GM15510 (cell line): ENCODE results near the gene FAT3.

Experiments
- POLR2A ChIP-seq: IDR thresholded peaks from 3 replicates; pipeline ENCODE4 v1.6.1; 2011; ENCODE audit warnings: borderline replicate concordance; ENCODE audit not compliant: insufficient read length; ENCODE audit errors: extremely low read depth

The FAT3 gene

DNA sequence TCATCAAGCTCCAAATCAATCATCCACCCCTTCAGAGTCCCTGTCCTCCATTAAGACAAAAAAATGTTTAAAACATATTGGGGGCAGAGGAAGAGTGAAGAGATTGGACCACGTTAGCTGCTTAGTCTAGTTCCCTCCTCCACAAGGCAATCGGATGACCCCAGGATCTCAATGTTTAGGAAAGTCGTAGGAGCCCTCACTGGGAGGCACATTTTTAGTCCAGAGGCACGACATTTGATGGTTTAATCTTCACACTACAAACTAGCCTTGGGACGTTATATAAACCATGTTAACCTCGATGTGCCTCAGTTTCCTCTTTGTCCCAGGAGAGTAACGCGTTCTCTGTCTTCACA lies 588 bp upstream of the FAT3 start:
- no peak for TF ChIP-seq POLR2A

DNA sequence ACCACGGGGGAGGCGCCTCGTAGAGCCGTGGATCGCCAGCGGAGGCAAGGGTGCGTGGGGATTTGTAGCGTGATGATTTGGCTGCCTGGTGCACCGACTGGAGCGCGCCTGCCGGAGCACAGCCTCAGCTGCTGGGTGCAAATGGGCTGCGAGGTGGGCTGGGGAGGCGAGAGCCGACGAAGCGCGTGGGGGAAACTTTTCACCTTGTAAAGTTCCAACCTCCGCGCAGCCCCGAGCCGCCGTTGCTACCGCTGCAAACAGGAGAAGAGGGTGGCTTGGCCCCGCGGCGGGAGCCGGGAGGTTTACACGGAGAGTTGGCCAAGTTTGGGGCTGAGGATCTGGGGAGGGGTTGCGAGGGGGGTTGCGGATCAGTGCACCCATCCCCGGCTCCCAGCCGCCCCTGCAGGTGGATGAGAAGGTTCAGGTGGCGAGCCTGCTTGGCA lies 528 bp downstream of the FAT3 start:
- no peak for TF ChIP-seq POLR2A

DNA sequence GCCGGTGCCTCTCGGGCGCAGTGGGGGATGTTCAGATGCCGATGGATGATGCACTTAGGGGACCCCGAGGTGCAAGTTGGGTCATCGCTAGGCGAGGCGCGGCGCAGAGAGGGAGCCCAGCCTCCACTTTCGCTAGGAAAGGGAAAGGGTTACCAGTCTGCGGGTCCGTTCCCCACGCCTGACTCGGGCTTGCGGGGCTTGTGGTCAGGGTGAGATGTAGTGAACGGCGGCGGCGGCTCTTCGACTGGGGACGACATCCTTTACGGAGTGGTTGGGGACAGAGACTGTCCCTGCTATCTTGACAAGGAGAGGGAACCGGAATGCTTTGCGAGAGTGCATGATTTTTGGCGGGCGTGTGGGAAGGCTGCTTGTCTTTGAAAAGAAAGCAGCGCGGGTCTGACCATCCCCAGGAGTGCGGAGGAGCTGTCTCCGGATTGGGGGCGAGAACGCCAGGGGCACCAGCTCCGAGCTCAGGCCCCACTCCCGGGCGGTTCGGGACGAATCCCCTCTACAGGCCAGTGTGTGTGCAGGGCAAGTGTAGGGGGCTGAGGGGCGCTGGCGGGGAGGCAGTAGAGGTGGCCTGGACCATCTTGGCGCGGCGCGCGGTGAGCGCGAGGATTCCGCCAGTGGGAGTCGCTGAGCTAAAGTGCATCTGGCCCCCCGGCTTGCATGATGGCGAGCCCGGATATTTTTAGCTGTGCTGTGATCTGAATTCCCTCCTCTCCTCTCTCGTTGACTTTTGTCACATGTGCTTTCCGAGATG lies 1.1 kb downstream of the FAT3 start:
- no peak for TF ChIP-seq POLR2A

DNA sequence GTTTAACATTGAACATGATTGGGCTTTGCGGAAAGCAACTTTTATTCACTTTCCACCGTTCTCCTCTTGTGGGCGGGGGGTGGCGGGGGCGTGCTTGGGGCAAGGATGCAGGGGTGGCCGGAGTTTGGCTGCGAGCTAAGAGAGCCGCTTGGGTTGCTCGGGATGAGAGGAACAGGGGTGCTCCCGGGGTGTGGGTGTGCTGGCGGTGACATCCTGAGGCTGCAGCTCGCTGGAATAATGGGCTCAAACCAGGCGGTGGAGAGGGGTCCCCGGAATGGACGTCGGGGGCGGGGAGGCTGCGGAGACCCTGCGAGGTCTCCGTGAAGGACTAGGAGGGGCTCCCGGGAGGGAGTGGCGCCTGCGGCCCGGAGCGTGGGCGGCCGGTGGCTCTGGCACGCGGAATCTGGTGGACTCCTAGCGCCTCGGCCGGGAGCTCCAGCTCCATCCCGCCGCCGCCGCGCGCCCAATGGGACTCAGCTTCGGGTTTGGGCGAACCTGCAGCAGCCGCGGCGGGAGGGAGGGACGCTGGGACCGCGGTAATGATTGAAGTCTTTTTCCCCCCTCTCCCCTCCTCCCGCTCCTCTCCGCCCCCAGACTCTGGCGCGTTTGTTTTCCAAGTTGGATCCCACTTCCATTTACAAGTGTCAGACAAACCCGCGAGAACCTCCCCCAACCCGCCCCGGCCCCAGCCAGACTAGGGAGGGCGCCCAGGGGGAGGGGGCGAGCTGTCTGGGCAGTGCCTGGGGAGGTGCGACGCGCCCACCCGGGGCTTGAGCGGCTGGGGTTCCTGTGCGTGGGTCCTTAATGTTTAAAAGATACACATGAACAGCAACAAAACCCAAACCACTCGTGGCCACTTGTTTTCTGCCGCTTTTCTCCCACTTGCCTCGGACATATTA lies 2.0 kb downstream of the FAT3 start:
- TF ChIP-seq POLR2A, result no peak

DNA sequence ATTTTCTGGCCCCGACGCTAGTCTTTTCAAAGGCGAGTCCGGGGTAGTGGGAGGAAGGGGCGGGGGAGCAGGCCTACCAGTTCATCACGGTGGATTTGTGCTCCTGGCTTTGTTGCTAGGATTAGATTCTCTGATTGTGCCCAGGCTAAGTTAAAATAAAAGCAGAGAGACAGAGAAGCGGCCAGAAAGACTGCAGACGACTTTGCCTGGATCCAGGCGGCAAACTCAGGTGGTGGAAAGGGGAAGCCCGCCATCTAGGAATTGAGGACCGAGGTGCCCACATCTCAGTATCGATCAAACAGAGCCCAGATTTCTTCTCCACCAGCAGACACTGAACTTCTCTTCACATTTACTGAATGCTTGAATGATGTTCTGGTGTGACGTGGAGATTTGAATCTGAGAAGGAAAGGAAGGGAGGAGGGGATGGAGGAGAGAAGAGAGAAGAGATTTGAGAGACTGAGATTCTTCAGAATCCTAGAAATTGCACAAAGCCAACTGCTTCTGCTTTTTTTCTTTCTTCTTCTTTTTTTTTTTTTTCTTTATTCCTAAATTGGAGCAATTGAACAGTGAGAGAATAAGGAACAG lies 2.7 kb downstream of the FAT3 start:
- no peak for TF ChIP-seq POLR2A

DNA sequence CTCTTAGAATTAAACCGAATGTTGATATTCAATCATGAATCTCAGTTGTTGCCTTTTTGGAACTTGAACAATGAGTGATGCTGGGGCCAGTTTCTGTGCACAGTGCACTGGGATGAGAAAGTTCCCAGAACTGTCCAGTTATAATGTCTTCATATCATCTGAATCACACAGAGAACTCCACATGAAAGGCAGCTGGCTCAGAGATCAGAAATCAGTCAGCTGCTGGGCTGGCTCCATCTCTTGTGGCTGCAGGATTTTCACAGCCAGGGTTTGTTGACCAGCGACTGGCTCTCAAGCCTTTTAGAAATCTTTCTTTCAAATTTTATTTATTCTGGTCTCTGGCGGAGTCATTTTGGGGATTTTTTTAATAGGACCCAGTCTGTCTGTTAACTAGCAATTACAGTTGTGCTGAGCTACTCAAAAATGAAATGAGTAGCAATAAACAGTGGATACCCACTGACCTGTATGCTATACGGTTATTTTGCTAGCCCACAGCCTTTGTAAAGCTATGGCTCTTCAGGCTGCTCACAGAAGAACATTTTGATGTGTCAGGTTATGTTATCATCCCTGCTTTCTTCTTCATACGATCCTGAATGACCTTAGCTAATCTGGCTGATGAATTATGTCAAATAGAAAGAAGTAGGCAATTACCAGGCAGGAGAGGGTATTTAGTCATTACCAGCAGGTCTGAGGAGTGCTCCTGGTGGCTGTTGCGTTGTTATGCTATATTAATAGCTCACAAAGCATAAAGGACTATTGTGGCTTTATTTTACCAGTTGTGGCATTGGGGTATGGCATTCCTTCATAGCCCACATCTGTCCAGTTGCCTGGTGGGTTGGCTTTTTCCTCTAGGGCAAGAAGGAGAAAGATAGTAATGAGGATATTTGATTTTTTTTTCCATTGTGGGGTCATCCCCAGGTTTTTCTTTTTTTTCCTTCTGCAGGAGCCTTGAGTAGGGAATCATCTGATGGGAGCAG lies 3.6 kb downstream of the FAT3 start:
- TF ChIP-seq POLR2A, result no peak

DNA sequence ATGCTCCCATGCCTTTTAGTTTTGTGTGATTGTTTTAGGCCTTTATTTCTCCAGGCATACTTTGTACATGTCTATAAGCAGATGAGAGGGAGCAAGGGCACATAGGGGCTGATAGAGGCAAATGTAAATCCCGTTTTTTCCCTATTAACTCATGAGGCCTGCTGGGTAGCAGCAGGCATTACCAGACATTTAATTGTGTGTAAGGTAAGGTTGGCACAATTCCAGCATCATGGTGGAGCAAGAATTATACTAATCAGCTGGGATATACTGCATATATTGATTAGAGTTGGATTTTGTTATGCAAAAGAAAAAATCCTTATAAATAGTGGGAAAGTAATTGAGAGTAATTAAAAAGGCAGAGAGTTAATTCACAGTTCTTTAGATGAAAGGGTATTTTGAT lies 12.2 kb downstream of the FAT3 start:
- TF ChIP-seq POLR2A, result no peak

DNA sequence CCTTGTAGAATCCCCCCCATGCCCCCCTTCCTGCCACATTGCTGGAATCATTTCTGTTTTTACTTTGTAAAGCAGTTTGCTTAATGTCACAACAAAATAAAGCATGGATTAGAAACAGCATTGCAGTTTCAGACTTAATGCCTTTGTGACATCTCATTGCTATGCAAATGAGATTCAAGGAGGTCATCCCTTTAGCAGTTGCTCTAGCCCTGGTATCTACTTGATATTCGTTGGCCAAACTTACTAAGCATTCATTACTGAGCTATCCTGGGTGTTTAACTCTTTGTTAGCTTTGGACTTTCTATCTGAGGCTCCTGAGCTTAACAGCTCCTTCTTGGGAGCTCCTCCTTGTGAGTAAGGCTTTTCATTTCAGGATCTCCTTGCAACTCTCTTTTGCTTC lies 16.3 kb downstream of the FAT3 start:
- no peak for TF ChIP-seq POLR2A

DNA sequence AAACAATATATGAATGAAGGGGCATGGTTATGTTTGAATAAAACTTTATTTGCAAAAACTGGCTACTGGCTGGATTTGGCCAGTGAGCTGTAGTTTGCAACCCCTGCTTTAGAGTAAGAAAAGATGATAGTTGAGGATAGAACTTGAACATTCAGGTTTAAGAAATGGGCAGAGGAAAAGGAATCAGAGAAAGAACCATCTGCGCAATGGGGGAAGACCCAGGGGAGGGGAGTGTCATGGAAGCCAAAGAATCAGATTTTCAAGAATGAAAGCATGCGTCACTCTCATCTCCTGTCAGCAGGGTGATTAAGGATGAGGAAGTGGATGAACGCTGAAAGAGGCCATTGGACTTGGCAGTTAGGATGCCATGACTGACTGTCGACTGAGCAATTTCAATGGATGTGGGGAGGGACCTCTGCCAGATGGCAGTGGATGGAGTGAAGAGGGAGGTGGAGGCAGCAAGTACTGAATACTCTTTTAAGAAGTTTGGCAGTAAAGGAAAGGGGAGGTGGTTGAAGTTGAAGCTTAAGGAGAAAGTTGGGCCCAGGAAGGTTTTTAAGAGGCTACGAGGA lies 21.2 kb downstream of the FAT3 start:
- no peak for TF ChIP-seq POLR2A

DNA sequence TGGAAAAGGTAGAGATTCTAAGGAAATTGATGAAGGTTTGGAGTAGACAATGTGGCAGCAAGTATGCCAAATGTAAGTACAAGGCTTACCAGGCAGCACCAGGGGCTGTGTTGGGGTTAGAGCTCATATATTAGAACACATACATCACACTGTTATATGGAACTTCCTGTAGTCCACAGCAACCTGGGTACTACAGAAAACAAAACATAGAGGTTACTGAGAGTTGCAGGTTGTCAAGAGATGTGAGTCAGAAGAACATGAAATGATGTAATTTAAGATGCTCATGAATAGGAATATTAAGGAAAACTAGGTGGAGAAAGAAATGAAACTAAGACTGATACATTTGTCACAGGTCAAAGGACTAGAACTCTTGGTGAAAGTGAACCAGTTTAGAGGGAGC lies 22.0 kb downstream of the FAT3 start:
- no peak for TF ChIP-seq POLR2A

DNA sequence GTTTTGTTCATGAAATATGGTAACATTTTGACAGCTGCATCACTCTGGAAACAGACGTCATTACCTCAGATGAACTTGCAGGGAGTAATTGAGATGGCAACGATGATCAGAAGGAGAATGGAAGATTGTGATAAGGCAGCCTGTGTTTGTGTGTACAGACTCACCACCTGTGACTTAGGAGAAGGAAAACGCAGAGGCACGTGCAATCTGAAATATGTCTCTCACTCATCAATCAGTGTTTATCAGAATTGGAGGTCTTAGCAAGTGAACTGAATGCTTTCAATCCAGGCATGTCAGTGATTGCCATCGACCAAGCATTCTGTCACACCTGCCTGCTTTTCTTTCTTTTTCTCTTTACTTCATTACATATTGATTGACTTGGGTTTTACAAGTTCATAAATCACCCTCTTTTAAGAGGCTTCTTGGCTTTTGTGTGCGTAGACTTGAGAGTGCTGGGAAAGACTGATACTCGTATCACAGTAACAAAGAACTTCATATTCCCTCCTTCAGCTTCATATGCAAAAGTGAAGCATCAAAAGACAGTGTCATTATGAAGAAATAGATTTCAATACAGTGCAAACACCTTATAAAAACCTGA lies 24.6 kb downstream of the FAT3 start:
- TF ChIP-seq POLR2A, result no peak

DNA sequence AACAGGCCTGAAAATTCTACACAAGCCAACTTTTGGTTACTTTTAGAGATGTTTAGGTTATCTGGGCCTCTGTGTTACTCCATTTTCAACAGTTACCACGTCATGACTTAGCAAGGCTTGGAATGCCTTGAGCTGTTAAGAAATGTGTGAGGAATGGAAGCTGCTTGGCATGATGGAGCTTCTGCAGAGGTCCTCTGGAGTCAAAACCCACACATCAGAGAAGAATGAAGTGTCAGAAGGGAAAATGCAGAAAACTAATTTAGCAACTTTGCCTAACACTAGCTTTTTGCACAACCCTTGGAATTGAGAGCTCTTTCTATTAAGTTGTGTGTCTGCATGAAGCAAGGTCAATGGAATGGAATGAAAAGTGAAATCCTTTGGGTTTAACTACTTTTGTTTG lies 27.4 kb downstream of the FAT3 start:
- TF ChIP-seq POLR2A, result no peak

DNA sequence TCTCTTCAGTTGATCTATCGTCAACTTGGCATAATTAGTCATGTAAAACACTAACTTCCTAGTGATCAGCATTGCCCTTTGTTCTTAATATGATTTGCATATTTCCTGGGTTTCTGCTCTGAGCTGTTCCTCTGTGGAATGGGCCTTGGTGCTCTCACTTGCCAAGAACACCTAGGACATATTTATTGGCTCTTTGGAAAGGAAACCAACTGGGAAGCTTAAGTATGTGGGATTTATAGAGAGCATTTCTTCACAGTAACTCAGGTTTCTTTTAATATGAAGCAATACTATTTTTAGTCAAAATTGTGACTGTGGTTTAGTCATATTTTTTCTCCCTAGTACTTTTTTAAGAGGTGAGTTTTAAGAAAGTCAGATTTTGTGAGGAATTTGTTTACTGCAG lies 28.8 kb downstream of the FAT3 start:
- TF ChIP-seq POLR2A, result no peak

DNA sequence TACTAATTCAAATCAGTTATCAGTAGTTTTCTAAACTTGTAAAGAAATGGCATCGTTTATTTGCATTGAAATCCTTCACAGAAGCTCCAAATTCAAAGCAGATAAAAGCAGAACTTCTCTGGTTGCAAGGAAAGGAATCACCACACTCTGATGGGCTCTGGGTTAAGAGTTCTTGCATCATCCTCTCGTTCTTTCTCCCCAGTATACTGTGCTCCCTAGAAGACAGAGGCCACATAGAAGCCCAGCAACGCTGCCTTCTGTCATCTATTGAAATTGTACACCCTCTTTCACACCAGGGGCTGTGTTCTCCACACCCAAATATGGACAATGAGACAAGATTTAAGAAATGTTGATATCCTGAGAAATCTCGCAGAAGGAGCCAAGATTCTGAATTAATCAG lies 29.3 kb downstream of the FAT3 start:
- no peak for TF ChIP-seq POLR2A
